ENCODE results near the gene GRM8.

Gene GRM8

DNA sequence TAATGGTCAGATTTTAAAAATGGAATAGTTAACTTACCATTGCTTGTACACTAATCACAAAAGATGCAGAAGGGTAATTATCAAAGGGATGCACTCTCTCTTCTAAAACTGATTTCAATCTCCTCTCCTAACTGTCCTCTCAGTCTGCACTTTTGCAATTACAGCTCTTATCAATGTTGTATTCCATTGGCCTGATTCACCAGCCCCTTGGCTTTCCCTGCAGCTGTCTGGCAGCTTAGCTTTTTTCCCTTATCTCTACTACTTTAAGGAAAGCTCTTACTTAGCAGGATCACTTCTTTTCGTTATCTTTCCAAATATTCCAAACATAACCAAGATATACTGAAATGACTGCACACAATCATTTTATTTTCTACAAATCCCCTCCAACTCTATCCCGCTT, 448.8 kb downstream of the GRM8 start:
- DNase-seq: no peak

- DNase-seq: peak; percentile 2 to 14
Measured at GRCh38 chr7:126803060-126803665, 449.6 kb downstream of the GRM8 start.

DNA sequence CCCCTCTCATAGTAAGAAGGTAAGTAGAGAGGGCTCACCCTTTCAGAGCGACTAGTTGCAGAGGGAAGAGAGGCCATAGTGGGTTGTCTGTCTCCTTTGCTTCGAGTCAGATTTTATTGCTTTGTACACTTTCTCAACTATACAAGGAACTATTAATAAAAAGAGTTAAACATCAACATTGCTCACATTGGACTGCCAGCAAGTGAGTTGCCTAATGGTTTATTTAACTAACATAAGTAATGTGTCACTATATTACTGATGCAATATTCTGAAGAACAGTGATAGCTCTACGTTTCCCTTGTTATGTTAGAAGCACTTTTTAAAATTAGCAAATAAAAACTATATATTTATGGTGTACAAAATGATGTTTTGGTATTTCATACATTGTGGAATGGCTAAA, 451.0 kb downstream of the GRM8 start:
- no peak for DNase-seq

DNA sequence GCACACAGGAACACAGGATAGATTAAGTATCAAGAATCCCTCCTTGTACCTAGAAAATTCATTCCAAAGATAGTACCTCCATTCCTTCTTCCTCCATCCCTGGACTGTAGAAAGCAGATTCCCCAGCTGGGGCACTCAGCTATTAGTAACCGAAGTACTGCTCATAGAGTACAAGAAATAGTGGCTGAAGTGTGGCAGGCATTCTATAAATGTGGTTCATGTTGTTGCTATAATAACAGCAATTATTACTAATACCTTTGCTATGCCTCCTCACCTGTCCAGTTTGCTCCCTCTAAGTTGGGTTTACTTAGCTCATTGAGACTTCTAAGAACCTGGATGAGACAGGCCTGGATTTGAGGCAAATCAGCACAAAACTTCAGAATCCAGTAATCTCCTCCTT, 453.2 kb downstream of the GRM8 start:
- no peak for DNase-seq

DNA sequence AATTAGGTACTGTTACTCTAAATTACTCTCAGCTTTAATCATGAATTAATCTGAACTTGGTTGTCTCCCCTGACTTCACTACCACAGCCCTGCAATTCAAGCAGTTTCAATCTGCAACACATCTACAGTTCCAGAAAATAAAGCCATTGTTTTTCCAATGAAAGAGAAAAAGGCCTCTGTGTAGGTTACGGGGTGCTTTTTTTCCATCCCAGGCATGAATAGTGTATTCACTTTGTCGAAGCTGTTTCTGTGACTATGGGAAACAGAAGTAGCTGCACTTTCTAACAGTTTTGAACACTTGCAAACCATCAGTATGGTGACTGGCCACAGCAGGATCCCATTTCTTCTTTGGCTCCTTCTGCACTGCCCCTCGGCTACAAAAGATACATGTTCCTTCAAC, 460.2 kb downstream of the GRM8 start:
- no peak for DNase-seq

- DNase-seq: no peak
Measured at GRCh38 chr7:126791306-126791705, 461.4 kb downstream of the GRM8 start.

DNA sequence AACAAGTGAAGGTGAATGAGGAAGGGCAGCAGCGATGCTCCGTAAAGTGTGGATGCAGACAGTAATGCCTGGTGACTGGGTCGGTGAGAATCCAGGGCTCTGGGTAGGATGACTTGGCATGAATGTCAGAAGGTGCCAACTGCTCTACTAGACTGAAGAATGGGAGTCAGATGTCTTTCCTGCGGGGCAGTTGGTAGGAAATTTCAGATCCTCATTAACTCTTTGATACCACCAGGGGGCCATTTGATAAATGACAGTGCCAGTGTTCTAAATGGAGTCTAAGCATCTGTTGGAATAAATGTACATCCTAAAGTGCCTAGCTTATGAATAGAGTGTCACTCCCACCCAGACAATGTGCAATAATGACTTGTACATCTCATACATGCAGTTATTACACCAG, 462.0 kb downstream of the GRM8 start:
- DNase-seq: no peak

- no peak for DNase-seq
Measured at GRCh38 chr7:126783613-126784012, 469.1 kb downstream of the GRM8 start.

GRCh38 chr7:126780993-126781392, 471.7 kb downstream of the GRM8 start:
- no peak for DNase-seq

DNA sequence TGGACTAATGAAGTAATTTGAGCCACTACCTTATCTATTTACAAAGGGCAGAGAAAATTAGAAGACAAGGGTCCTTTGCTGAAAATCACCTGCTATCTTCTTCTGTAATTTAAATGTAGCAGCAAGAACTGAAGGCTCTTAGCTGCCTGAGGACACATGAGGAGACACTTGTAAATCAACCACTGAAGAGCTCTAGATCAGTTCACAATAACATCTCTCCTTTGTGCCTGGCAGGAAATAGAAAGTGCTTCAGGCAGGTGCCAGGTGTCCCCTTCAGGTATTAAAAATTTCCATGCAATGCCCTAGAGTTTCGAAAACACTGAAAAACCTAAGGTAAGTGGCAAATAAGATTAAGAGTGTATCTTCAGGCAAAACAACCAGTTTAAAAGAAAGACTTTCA, 474.6 kb downstream of the GRM8 start:
- no peak for DNase-seq

- no peak for DNase-seq
Measured at GRCh38 chr7:126776498-126776897, 476.2 kb downstream of the GRM8 start.

DNA sequence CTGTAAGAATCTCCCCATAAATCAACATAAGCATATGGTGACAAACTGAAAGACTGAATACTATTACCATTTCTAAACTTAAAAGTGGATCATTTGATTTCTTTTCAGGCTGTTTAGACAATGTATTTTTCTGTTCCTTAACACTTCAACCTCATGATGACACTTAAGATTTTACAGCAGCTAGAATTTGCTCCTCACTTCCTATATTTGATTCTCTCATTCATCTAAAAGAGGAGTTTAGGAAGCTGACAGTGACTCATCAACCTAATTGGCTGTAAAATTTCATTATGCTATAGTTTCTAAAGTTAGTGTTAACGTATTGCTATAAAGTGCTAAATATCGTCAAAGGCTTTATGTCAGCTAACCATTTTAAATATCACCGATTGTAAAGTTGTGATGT, 478.7 kb downstream of the GRM8 start:
- no peak for DNase-seq

DNA sequence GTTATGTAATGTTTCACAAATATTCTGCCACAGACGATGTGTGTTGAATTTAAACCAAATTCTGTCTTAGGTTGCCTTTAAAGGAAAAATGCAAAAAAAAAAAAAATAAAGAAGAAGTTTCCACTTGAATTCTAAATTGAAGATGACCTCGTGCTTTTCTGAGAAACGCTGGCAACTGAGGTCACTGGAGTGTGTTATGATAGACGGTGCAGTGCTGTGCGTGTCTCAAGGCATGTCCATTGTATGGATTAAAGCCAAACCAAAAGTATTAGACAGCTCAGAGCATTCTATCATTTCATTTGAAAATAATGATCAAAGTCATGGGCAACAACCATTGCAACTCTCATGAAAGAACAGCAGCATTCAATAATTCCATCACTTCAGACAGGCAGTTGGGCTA, 483.9 kb downstream of the GRM8 start:
- DNase-seq: no peak

DNA sequence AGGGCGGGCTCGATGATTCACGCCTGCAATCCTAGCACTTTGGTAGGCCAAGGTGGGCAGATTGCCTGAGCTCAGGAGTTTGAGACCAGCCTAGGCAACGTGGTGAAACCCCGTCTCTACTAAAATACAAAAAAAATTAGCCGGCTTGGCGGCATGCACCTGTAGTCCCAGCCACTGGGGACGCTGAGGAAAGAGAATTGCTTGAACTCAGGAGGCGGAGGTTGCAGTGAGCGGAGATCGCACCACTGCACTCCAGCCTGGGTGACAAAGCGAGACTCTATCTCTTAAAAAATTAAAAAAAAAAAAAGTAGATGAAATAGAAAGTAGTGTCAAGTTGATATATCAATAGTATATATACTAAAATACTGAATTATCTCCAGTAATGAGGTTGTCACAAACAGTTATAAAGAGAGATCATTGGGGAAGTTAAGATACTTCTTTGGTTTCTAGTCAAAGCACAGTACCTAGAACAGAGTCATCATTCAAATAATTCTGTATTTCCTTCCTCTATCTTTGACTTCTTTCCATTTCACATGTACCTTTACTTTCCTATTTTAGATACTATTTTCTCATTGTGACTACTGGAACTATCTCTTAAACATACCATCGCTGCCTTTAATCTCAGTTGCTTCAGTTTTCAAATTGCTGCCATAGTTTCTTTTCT, 491.7 kb downstream of the GRM8 start:
- no peak for DNase-seq

GRCh38 chr7:126755381-126755780, 497.4 kb downstream of the GRM8 start:
- DNase-seq: no peak

DNA sequence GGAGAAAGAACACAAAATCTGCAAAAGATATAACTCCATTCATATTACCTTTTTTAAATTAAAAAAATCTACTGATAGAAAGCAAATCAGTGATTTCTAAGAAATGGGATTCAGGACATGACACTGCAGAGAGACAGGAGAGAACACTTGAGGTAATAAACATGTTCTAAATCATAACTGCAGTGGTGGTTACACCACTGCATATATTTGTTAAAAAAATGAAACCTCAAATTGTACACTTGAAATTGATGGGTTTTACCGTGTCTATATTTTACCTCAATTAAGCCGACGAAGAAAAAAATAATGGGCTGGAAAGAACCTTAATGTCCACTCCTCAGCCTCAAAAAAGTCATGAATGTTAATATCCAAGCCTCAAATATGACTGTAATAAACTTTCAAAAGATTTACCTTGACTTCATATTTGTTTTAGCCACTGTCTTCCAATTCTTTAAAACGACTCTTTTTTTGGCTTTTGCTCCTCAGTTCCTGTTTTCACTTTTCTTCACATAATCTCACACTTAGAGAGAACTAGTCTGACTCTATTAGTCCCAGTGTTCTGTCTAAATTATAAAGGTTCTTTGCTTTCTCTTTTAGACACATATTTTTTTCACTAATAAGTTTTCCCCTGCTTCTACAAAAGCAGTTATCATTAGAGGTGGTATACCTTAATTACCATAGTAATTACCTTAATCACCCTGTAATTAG, 502.4 kb downstream of the GRM8 start:
- DNase-seq: no peak

DNA sequence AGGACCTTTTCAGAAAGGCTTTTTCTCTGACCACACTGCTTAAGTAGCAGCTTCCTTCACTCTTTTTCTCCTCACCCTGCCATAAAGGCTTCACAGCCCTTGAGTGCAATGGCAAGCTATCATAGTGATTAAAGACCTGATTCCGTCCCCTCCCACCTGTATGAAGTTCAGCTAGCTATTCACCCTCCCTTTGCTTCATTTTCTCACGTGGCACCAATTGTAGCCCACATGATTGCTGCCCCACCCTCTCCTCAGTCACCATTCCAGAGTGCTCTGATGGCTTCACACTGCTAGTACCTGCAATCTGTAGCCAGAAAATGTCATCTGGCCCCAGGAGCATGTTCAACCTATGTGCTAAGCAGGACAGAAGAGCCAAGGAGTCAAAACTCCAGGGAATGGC, 523.8 kb downstream of the GRM8 start:
- no peak for DNase-seq

- DNase-seq: no peak
Measured at GRCh38 chr7:126727930-126728391, 524.8 kb downstream of the GRM8 start.

GRCh38 chr7:126723966-126724544, 528.7 kb downstream of the GRM8 start:
- DNase-seq: no peak

GRCh38 chr7:126720232-126720631, 532.5 kb downstream of the GRM8 start:
- DNase-seq: no peak

DNA sequence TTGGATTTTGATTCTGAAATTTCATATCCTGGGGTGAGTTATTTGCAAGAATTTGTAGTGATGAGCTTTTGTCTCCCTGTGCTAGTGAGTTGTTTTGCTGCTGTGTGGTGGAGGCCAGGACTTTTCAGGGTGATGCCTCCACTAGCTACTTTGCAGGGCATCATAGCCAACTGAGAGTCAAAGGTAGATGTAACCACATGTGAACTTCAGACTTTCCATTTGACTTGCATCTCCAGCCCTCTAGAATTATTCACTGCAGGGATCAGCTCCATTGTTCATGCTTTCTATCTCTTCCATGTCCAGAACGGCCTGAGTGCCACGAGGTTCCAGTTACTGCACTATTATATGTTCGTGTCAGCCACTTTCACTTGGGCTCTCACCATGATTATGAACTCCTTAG, 534.3 kb downstream of the GRM8 start:
- DNase-seq: no peak

GRCh38 chr7:126716321-126716720, 536.4 kb downstream of the GRM8 start:
- no peak for DNase-seq

DNA sequence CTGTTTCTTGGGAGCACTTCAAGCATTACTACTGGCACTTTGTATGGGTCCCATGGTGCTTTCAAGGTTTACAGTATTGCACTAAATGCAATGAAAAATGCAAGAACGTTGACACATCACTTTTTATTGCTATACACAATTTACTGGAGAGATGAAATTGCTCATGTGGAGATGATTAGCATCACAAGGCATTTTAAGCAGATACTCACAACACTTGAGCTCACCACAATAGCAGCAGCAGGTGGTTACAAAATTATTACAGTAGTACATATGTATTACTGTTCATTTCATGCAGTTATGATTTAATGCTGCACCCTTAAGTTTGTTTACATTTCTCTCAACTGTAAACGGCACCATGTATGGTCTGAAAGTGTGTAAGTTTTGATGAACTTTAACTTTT, 537.7 kb downstream of the GRM8 start:
- DNase-seq: no peak
